ENCODE data around the gene AUNIP. TPM values are rescaled to one million over a fixed set of nuclear protein-coding genes. Genes with fewer than 3 reads are reported as not detected.
A peak's percentile ranks its signal among the peaks of the same experiment; 100 is the strongest.

Gene AUNIP
- total RNA-seq, 5 donors from 2014 or later (not counting 1 experiment from before 2014, with no cell fraction given), result 0.20 to 0.35 TPM; not detected in 3

DNA sequence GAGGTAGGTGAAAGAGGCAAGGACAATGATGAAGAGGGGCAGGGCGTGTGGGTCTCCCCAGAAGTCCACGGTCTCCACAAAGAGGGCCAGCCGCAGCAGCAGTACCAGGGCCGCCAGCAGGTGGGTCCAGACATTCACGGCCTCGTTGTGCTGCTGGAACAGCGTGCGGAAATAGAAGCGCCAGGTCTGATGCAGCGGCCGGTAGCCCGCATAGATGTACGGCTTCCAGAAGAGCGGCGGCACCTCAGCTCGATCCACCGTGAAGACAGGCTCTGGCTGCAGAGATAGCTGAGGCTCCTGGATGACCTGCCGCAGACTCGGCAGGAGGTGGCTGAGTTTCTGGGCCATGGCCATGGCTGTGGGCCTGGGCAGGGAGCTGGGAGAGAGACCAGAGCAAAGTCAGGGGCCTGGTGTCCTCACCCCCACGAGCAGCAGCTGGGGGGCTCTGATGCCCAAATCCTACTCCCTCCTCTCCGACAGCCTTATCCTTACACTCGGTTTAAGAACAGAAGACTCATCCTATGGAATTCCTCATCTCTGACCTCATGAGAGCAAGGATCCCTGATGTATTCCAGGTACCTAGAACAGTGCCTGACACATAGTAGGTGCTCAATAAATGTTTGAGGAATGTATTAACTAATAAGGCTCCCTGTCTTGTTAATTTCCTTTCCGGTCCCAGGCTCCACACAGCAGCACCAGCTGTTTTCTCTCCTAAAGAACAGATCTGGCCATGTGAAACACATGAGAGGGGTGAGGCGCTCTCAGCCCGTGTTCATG lies 4.4 kb upstream of the AUNIP start:
- CTCF ChIA-PET, result no interaction called here
- H3K27ac ChIP-seq (ENCODE audit: low read length), result no peak overlapping the region
- no peak for DNase-seq
- no peaks in the 10 kb centered on the region for H3K27me3 Mint-ChIP-seq
- H3K27ac Mint-ChIP-seq, result no peak overlapping the region
- H3K36me3 Mint-ChIP-seq, result no peaks in the 10 kb centered on the region
- H3K4me1 ChIP-seq (ENCODE audit: control insufficient read depth in 1 of 2, extremely low read depth in 1 of 2, insufficient read depth in 2 of 2, low read length in 2 of 2), result peaks cover 2 to 20% of the 10 kb centered on the region in 2 experiments
- POLR2A ChIA-PET, result no interaction called here
- no peaks in the 10 kb centered on the region for H3K9me3 ChIP-seq
- 91% methylated on average over 21 of the region's 25 CpGs for WGBS (ENCODE audit: insufficient coverage)
- peaks cover 15 to 18% (median 18%) of the 10 kb centered on the region in 3 donors for H3K4me1 Mint-ChIP-seq
- no peak for ATAC-seq (replicated peaks in 1 of 4)
- peaks cover 0 to 4% of the 10 kb centered on the region in 2 experiments for H3K27me3 ChIP-seq (replicated peaks in 1 of 2; ENCODE audit: control insufficient read depth in 2 of 2, extremely low read depth in 1 of 2, insufficient read depth in 2 of 2, low read length in 1 of 2)
- no peak overlapping the region for H3K4me3 Mint-ChIP-seq
- no peaks in the 10 kb centered on the region for H3K9me3 Mint-ChIP-seq
- no peak overlapping the region for H3K4me3 ChIP-seq (ENCODE audit: control insufficient read depth in 1 of 2, extremely low read depth in 1 of 2, low read length in 1 of 2)
- no peaks in the 10 kb centered on the region for H3K36me3 ChIP-seq (ENCODE audit: control insufficient read depth in 2 of 2, extremely low read depth in 1 of 2, insufficient read depth in 1 of 2, low read length in 1 of 2)

DNA sequence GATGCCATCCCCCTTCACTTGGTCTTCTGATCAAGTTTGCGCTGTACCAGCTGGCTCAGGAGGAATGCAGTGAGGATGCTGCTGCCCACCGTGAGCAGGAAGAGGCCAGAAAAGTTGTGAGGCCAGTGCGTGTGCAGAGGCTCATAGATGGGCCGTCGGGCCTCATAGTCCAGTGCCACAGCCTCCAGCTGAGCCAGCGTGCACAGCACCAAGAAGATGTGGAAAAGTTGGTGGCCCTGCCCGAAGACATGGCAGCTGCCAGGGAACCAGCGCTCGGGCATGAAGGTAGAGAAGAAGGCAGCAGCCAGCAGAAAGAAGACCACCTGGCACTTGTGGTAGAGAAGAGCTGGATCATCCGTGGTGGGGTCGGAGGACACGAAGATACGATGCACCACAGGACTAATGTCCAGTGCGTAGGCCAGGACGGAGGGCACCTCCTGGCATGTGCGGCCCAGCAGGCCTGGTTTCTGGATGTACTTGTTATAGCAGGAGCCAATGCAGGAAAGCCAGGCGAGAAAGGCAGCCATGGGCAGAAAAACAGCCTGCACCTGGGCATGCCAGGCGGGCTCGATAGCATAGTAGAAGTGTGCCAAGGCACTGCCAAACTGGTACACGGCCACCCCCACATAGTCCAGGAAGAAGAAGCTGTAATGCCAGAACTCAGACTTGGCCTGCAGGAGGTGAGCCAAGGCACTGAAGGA lies 3.7 kb upstream of the AUNIP start:
- Mint-ChIP-seq H3K27me3 (no peaks in the 10 kb centered on the region), H3K4me1 (peaks cover 20 to 21% (median 21%) of the 10 kb centered on the region in 3 donors), H3K36me3 (no peaks in the 10 kb centered on the region), H3K27ac (no peak overlapping the region), H3K4me3 (no peak overlapping the region), H3K9me3 (no peaks in the 10 kb centered on the region)
- no peak overlapping the region for H3K27ac ChIP-seq (ENCODE audit: low read length)
- ChIA-PET CTCF (no interaction called here), POLR2A (no interaction called here)
- no peaks in the 10 kb centered on the region for H3K36me3 ChIP-seq (ENCODE audit: control insufficient read depth in 2 of 2, extremely low read depth in 1 of 2, insufficient read depth in 1 of 2, low read length in 1 of 2)
- WGBS (ENCODE audit: insufficient coverage), result 95% methylated on average over 19 of the region's 20 CpGs
- ATAC-seq (replicated peaks in 1 of 4) (no peak), DNase-seq (no peak)
- H3K9me3 ChIP-seq, result no peaks in the 10 kb centered on the region
- H3K4me3 ChIP-seq (ENCODE audit: control insufficient read depth in 1 of 2, extremely low read depth in 1 of 2, low read length in 1 of 2), result no peak overlapping the region
- peaks cover 0 to 5% of the 10 kb centered on the region in 2 experiments for H3K27me3 ChIP-seq (replicated peaks in 1 of 2; ENCODE audit: control insufficient read depth in 2 of 2, extremely low read depth in 1 of 2, insufficient read depth in 2 of 2, low read length in 1 of 2)
- peaks cover 2 to 22% of the 10 kb centered on the region in 2 experiments for H3K4me1 ChIP-seq (ENCODE audit: control insufficient read depth in 1 of 2, extremely low read depth in 1 of 2, insufficient read depth in 2 of 2, low read length in 2 of 2)

DNA sequence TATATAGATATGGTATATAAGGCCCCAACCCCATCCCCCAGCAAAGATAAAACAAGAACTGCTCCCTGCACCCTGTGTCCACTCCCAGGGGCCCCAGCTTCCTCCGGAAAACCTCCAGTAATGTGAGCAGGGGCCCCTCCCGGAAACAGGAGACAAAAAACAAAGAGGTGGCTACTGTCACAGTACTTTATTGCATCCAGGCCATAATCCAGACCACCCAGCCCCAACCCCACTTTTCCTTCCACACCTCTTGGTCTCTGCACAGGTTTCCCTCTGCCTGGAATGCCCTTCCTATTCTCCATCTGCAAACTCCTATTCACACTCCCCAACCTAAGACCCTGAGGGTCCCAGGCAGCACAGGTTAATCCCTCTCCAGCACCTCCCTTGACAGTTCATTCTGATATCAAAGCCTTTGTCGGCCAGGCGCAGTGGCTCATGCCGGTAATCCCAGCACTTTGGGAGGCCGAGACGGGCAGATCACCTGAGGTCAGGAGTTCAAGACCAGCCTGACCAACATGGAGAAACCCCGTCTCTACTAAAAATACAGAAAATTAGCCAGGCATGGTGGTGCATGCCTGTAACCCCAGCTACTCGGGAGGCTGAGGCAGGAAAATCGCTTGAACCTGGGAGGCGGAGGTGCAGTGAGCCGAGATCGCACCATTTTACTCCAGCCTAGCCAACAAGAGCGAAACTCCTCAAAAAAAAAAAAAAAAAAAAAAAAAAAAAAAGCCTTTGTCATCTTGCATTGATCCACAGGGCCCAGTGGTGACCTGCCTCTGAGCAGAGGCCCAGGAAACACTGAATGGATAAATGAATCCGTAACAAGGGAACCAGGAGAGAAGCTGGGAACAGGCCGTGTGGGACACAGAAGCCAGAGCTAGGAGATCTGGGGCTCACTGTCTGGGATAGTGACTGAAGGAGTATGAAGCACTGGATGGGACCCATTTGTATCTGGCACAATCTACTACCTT lies 2.3 kb upstream of the AUNIP start:
- no peaks in the 10 kb centered on the region for H3K9me3 Mint-ChIP-seq
- H3K4me1 ChIP-seq (ENCODE audit: control insufficient read depth in 1 of 2, extremely low read depth in 1 of 2, insufficient read depth in 2 of 2, low read length in 2 of 2), result peaks cover 2 to 22% of the 10 kb centered on the region in 2 experiments
- WGBS (ENCODE audit: insufficient coverage), result 76% methylated on average over 9 of the region's 16 CpGs
- DNase-seq (no peak), ATAC-seq (replicated peaks in 1 of 4) (no peak)
- ChIA-PET POLR2A (no interaction called here), CTCF (no interaction called here)
- no peaks in the 10 kb centered on the region for H3K36me3 ChIP-seq (ENCODE audit: control insufficient read depth in 2 of 2, extremely low read depth in 1 of 2, insufficient read depth in 1 of 2, low read length in 1 of 2)
- H3K9me3 ChIP-seq, result no peaks in the 10 kb centered on the region
- peaks cover 0 to 5% of the 10 kb centered on the region in 2 experiments for H3K27me3 ChIP-seq (replicated peaks in 1 of 2; ENCODE audit: control insufficient read depth in 2 of 2, extremely low read depth in 1 of 2, insufficient read depth in 2 of 2, low read length in 1 of 2)
- peak overlapping the region; percentile 24 to 60 for H3K27ac Mint-ChIP-seq
- peaks cover 20 to 21% (median 21%) of the 10 kb centered on the region in 3 donors for H3K4me1 Mint-ChIP-seq
- peak overlapping the region in 2 of 3 donors; percentile 15 to 88 for H3K4me3 Mint-ChIP-seq
- no peak overlapping the region for H3K27ac ChIP-seq (ENCODE audit: low read length)
- H3K27me3 Mint-ChIP-seq, result no peaks in the 10 kb centered on the region
- H3K36me3 Mint-ChIP-seq, result no peaks in the 10 kb centered on the region
- H3K4me3 ChIP-seq (ENCODE audit: control insufficient read depth in 1 of 2, extremely low read depth in 1 of 2, low read length in 1 of 2), result no peak overlapping the region

DNA sequence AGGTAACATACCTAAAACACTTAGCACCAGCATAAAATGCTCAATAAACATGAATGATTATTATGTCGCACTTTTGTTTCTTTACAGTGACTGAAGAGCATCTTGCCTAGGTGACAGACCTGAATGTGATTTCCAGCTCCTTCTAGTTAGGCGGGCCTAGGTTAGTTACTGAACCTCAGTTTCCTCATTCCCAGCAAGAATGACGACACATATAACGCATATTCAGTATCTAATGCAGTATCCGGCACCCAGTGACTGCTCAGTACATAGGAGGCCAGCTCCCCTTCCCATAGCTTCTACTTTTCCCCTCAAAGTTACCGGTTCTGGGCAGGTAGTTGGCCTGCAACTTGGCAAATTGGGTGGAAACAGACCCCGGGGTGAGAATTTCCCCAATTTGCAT lies 763 bp downstream of the AUNIP start:
- Histone ChIP-seq H3K4me3 (ENCODE audit: control insufficient read depth in 1 of 2, extremely low read depth in 1 of 2, low read length in 1 of 2) (peak overlapping the region in 1 of 2 donors; percentile 64), H3K27ac (ENCODE audit: low read length) (no peak overlapping the region), H3K4me1 (ENCODE audit: control insufficient read depth in 1 of 2, extremely low read depth in 1 of 2, insufficient read depth in 2 of 2, low read length in 2 of 2) (peaks cover 2 to 22% of the 10 kb centered on the region in 2 experiments), H3K36me3 (ENCODE audit: control insufficient read depth in 2 of 2, extremely low read depth in 1 of 2, insufficient read depth in 1 of 2, low read length in 1 of 2) (no peaks in the 10 kb centered on the region), H3K9me3 (no peaks in the 10 kb centered on the region), H3K27me3 (replicated peaks in 1 of 2; ENCODE audit: control insufficient read depth in 2 of 2, extremely low read depth in 1 of 2, insufficient read depth in 2 of 2, low read length in 1 of 2) (peaks cover 0 to 5% of the 10 kb centered on the region in 2 experiments)
- Mint-ChIP-seq H3K27ac (no peak overlapping the region), H3K9me3 (no peaks in the 10 kb centered on the region), H3K27me3 (no peaks in the 10 kb centered on the region), H3K4me1 (peaks cover 20 to 21% (median 21%) of the 10 kb centered on the region in 3 donors), H3K4me3 (peak overlapping the region; percentile 88 to 91 (median 89)), H3K36me3 (no peaks in the 10 kb centered on the region)
- ChIA-PET CTCF (interaction anchor here in 1 of 2 donors (1.0 kb wide), 1 partner anchor 38 kb away, joined by 3 read pairs; no protein-coding TSS in a partner anchor), POLR2A (interaction anchor here in 1 of 2 donors (0.6 kb wide), 1 partner anchor 32 kb away, joined by 3 read pairs; no protein-coding TSS in a partner anchor)
- DNase-seq (no peak), ATAC-seq (replicated peaks in 1 of 4) (no peak)
- WGBS (ENCODE audit: insufficient coverage), result 46% methylated on average over 5 of the region's 7 CpGs

DNA sequence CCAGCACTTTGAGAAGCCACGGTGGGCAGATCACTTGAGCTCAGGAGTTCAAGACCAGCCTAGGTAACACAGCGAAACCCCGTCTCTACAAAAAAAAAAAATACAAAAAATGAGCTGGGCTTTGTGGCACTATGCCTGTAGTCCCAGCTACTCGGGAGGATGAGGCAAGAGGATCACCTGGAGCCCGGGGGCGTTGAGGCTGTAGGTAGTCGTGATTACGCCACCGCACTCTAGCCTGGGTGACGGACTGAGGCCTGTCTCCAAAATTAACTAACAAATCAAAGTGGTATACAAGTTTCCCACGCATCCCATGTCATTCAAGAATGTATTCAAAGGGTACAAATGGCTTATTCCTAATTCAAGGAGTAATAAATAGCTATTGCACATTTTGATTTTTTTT lies 2.4 kb downstream of the AUNIP start:
- 91% methylated on average over 6 of the region's 11 CpGs for WGBS (ENCODE audit: insufficient coverage)
- Mint-ChIP-seq H3K27me3 (no peaks in the 10 kb centered on the region), H3K9me3 (no peaks in the 10 kb centered on the region), H3K4me3 (no peak overlapping the region), H3K4me1 (peaks cover 20 to 21% (median 21%) of the 10 kb centered on the region in 3 donors), H3K27ac (no peak overlapping the region), H3K36me3 (no peaks in the 10 kb centered on the region)
- H3K4me3 ChIP-seq (ENCODE audit: control insufficient read depth in 1 of 2, extremely low read depth in 1 of 2, low read length in 1 of 2), result no peak overlapping the region
- no peaks in the 10 kb centered on the region for H3K36me3 ChIP-seq (ENCODE audit: control insufficient read depth in 2 of 2, extremely low read depth in 1 of 2, insufficient read depth in 1 of 2, low read length in 1 of 2)
- no peak overlapping the region for H3K27ac ChIP-seq (ENCODE audit: low read length)
- H3K27me3 ChIP-seq (replicated peaks in 1 of 2; ENCODE audit: control insufficient read depth in 2 of 2, extremely low read depth in 1 of 2, insufficient read depth in 2 of 2, low read length in 1 of 2), result peaks cover 0 to 5% of the 10 kb centered on the region in 2 experiments
- H3K4me1 ChIP-seq (ENCODE audit: control insufficient read depth in 1 of 2, extremely low read depth in 1 of 2, insufficient read depth in 2 of 2, low read length in 2 of 2), result peaks cover 2 to 22% of the 10 kb centered on the region in 2 experiments
- DNase-seq, result no peak
- ChIA-PET CTCF (interaction anchor here in 1 of 2 donors (0.6 kb wide), 2 partner anchors 36 to 328 kb away, joined by 3 to 5 read pairs; no protein-coding TSS in a partner anchor), POLR2A (interaction anchor here in 1 of 2 donors (0.5 kb wide), 1 partner anchor 828 kb away, joined by 3 read pairs; no protein-coding TSS in a partner anchor)
- H3K9me3 ChIP-seq, result no peaks in the 10 kb centered on the region
- ATAC-seq (replicated peaks in 1 of 4), result no peak
